Ramos (cell line): ENCODE results near the gene COL9A3.

ENCODE experiments used
- in situ Hi-C: fragments of 300-500 bp; cut with MboI; formaldehyde crosslinking; loops from one replicate; pipeline ENCODE4 v1.14.3; 2022; ENCODE audit warnings: low sequenced_read_pairs; ENCODE audit not compliant: unreplicated experiment

COL9A3 gene

GRCh38 chr20:62875419-62876361, 58.8 kb downstream of the COL9A3 start:
- in situ Hi-C loops, result no loop called here

GRCh38 chr20:62876501-62876901, 59.7 kb downstream of the COL9A3 start:
- in situ Hi-C loops, result no loop called here

DNA sequence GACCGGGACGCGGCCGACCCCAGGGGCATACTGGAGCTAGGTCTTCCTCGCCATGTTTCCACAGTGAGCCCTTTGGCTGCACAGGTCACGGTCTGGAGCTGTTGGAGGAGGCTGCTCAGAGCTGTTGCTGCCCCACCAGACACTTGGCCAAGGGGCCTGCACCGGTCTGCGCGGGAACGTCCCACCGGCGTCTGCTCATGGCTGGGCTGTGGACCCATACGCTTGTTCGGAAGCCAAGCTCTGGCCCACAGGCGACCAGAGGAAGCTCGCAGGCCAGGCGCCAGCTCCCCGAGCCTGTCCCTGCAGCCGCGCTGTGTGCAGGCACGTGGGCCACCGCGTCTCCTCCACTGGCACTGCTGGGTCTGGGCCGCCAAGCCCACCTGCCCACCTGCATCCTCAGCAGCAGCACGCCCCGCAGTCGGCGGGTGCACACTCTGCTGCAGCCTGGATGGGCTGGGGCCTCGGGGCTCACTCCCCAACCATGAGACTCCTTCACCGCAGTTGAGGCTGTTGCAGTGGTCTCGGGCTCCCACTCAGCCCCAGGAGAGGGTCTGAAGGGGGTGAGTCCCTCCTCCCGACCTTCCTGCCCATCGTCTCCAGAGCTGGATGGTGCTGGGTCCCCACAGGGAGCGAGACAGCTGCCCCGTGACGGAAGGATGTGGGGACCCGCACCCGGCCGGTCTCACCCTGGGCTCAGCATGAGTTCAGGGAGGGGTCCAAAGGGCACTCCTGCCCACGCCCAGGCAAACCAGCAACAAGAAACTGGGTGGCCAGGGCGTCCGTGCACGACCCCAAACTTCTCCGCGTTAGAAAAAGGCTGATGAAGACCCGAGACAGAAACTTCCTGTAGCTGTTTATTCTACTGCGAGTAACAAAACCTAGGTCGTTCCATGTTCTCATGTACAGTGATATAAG, 60.3 kb downstream of the COL9A3 start:
- in situ Hi-C loops, result no loop called here

GRCh38 chr20:62878244-62879038, 61.6 kb downstream of the COL9A3 start:
- in situ Hi-C loops, result no loop called here

DNA sequence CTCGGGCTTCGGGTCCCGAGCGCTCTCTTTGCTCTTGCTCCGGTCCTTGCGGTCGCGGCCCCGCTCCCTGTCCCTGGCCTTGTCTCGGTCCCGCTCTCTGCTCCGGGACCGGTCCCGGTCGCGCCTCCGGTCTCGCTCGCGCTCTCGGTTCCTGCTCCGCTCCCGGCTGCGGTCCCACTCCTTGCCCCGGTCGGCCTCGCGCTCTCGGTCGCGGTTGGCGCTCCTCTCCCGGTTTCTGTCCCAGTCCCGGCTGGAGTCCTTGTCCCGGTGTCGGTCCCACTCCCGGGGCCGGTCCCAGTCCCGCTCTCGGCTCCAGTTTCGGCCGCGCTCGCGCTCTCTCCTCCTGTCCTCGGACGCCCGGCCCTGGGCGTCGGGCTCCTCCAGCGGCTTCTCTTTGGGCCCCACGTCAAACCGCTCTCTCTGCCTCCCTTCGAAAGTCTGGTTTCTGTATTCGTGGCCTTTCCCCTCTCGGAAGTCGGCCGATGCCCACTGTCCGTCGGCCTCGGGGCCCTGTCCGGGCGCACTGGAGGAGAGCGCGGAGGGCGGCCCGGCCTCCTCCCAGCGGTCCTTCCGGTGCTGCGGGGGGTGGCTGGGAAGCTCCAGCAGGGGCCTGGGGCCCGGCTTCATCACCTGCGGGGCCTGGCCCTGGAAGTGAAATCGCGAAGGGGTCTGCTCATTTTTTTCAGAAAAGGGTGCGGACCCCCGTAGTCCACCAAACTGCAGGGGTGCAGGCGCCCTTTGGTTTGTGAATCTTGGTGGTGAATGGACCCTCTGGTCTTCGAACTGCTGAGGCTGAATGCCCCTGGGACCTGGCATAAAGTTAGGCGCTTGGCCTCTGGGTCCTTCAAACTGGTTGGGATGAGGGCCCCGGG, 62.7 kb downstream of the COL9A3 start:
- in situ Hi-C loops, result no loop called here

- in situ Hi-C loops, result no loop called here
These were observed 63.5 kb downstream of the COL9A3 start for GRCh38 chr20:62880147-62880934.

DNA sequence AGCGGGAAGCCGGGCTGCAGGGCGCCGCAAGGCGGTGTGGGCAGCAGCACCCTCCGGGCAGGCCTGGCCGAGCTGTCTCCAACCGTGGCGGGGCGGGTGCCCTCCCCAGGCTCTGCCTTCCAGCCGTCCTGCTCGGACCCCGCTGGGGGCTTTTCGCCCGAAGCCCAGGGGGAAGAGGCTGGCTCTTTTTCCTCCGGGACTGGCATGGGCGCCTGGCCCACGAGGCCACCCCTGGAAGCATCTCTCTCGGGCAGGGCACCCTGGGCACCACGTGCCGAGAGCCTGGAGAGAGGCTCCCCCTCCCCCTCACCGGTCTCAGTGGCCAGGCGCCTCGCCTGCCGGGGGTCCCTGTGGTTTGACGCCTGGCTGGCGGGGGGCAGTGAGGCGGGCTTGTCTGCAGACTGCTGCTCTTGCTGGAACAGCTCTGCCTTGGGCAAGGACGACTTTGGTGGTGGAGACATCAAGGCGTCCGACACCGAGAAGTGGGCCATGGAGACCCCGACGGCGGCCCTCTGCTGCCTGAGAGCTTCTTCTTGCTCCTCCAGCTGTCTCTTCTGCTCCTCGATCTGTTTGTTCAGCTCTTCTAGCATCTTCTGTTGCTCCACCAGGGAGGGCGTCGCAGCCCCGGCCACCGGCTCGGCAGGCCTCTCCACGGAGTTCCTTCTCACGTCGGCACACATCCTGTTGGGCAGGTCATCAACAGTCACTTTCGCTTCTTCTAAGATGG, 64.2 kb downstream of the COL9A3 start:
- in situ Hi-C loops, result no loop called here

DNA sequence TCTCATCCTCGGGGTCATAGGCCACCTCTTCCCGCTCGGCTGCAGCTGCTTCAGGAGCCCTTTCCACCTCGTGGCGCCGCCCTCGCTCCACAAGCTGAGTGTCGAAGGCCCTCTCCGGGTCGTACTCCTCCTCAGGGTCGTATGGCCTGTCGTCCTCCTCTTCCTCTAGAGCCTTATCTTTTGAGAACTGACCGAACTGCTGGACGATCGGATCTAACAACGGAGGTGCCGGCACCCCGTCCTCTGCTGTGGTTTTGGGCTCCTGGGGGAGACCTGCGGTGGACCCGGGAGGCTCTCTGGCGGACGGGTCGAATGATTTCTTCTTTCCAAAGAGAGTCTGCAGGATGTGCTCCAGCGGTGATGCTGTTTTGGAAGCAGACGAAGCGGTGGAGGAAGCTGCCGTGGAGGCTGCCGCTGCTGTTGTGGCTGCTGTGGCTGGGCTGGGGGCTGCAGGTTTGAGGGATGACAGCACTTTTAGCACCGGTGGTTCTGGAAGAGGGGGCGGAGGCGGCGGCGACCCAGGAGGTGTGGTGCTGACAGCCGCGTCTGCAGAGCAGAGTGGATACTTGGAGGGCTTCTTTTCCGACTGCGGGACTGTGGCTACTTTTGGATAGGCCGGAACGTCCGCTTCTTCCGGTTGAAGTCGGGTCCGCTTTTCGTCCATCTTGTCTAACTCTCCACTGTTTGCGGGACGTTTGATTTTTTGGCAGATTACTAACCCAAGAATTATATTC, 65.0 kb downstream of the COL9A3 start:
- in situ Hi-C loops, result no loop called here

- in situ Hi-C loops, result no loop called here
These were observed 65.6 kb downstream of the COL9A3 start for GRCh38 chr20:62882426-62882825.

GRCh38 chr20:62884556-62884955, 67.7 kb downstream of the COL9A3 start:
- in situ Hi-C loops, result no loop called here

GRCh38 chr20:62885046-62885895, 68.4 kb downstream of the COL9A3 start:
- in situ Hi-C loops, result no loop called here

- in situ Hi-C loops, result no loop called here
These were observed 69.3 kb downstream of the COL9A3 start for GRCh38 chr20:62885896-62886708.

GRCh38 chr20:62886709-62887058, 69.8 kb downstream of the COL9A3 start:
- in situ Hi-C loops, result no loop called here

DNA sequence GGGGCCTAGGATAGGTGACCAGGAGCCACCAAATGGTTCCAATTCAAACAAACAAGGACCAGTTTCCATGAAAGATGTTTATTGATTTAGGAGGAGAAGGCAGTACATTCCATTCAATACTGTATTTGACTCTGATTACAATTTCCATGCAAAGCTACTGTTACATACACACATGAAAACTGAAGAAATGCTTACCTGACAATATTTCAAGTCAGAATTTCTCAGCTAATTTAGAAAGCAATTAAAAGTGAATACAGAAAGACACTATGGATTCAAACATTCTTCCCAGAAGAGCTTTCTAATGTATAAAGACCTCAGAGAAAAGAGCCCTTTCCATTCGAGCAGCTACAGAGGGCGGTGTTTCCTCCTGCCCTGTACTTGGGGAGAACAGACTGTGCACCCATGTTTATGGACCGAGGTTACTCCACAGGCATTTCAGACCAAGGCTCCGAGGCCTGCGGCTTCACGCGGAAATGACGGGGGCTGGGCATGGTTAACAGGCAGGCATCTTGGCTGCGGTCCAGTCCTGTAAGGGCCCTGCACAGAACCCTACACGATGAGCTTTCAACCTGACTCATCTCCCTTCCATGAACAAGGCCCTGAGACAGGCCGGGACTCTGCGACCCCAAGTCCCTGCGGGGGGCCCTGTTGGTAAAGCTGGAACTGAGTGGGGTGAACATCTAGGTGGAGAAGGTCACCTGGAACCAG, 70.5 kb downstream of the COL9A3 start:
- in situ Hi-C loops, result no loop called here

GRCh38 chr20:62887860-62888239, 71.0 kb downstream of the COL9A3 start:
- in situ Hi-C loops, result no loop called here
